ENCODE measurements around the gene CNIH4.
"Not testable (repeated sequence)": the region's sequence is repeated elsewhere in the genome, so short reads cannot be mapped to it uniquely, and the experiment has no call there.

DNA sequence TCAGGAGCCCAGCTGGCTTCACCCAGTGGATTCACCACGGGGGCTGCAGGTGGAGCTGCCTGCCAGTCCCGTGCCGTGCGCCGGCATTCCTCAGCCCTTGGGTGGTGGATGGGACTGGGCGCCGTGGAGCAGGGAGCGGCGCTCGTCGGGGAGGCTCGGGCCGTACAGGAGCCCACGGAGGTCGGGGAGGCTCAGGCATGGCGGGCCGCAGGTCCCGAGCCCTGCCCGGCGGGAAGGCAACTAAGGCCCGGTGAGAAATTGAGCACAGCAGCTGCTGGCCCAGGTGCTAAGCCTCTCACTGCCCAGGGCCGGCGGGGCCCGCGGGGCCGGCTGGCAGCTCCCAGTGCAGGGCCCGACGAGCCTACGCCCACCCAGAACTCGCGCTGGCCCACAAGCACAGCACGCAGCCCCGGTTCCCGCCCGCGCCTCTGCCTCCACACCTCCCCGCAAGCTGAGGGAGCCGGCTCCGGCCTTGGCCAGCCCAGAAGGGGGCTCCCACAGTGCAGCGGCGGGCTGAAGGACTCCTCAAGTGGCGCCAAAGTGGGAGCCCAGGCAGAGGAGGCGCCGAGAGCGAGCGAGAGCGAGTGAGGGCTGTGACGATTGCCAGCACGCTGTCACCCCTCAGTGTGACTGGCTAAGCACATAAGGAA, 4.1 kb upstream of the CNIH4 start:
- TF ChIP-seq HOXB13 (CRISPR knock-in tag; IDR thresholded peaks at IDR 0.05; ENCODE audit: low read depth); MAZ (IDR thresholded peaks at IDR 0.05; ENCODE audit: borderline replicate concordance, low read depth, low read length); POLR2A (IDR thresholded peaks at IDR 0.05; ENCODE audit: low read length); RAD21 (conservative IDR thresholded peaks at IDR 0.05 in 1 of 2, IDR thresholded peaks at IDR 0.05 in 1 of 2); MAFK (IDR thresholded peaks at IDR 0.05; ENCODE audit: partially characterized antibody); EP300 (IDR thresholded peaks at IDR 0.05); NPAS2 (CRISPR knock-in tag; IDR thresholded peaks at IDR 0.05; ENCODE audit: borderline replicate concordance); CHD2 (IDR thresholded peaks at IDR 0.05; ENCODE audit: low read length, partially characterized antibody): not testable (repeated sequence)
- TF ChIP-seq, protein P1, sequence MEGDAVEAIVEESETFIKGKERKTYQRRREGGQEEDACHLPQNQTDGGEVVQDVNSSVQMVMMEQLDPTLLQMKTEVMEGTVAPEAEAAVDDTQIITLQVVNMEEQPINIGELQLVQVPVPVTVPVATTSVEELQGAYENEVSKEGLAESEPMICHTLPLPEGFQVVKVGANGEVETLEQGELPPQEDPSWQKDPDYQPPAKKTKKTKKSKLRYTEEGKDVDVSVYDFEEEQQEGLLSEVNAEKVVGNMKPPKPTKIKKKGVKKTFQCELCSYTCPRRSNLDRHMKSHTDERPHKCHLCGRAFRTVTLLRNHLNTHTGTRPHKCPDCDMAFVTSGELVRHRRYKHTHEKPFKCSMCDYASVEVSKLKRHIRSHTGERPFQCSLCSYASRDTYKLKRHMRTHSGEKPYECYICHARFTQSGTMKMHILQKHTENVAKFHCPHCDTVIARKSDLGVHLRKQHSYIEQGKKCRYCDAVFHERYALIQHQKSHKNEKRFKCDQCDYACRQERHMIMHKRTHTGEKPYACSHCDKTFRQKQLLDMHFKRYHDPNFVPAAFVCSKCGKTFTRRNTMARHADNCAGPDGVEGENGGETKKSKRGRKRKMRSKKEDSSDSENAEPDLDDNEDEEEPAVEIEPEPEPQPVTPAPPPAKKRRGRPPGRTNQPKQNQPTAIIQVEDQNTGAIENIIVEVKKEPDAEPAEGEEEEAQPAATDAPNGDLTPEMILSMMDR (IDR thresholded peaks at IDR 0.05), result not testable (repeated sequence)
